Mesothelial cell of epicardium (in vitro differentiated cells): Measurements from ENCODE around the gene PPM1G. TPM values are rescaled to one million over a fixed set of nuclear protein-coding genes. Genes with fewer than 3 reads are reported as not detected.
A peak's percentile ranks its signal among the peaks of the same experiment; 100 is the strongest.

Experiments
- DNase-seq, 2 experiments: peaks; one replicate each; pipeline ENCODE4 v3.0.0; 2021; ENCODE audit warnings: low spot score in 2 of 2; ENCODE audit not compliant: unreplicated experiment in 2 of 2
- H3K27ac Mint-ChIP-seq: 2 replicates; pipeline ENCODE4 v1.8.0; 2021; ENCODE audit warnings: mixed read lengths
- H3K27me3 Mint-ChIP-seq: 2 replicates; pipeline ENCODE4 v1.8.0; 2021; ENCODE audit warnings: low read depth, mixed read lengths
- H3K36me3 Mint-ChIP-seq: 2 replicates; pipeline ENCODE4 v1.8.0; 2021; ENCODE audit warnings: mixed read lengths
- H3K4me1 Mint-ChIP-seq: 2 replicates; pipeline ENCODE4 v1.8.0; 2021; ENCODE audit warnings: mixed read lengths
- H3K4me3 Mint-ChIP-seq: 2 replicates; pipeline ENCODE4 v1.8.0; 2021; ENCODE audit warnings: mild to moderate bottlenecking, moderate library complexity, mixed read lengths
- H3K9me3 Mint-ChIP-seq: 2 replicates; pipeline ENCODE4 v1.8.0; 2021; ENCODE audit warnings: mixed read lengths
- CTCF ChIP-seq: fragments of 200-600 bp; sonication (generic); IDR thresholded peaks from one replicate; pipeline ENCODE4 v1.5.0; 2021; ENCODE audit warnings: antibody characterized with exemption; ENCODE audit not compliant: unreplicated experiment
- total RNA-seq: library from RNA; stranded (reverse); gene quantifications from 3 replicates; pipeline ENCODE4 v1.2.1, GENCODE V29; 2021

Gene PPM1G
- 60.0 to 63.7 TPM (median 62.4 TPM) in 3 replicates for total RNA-seq

- Mint-ChIP-seq H3K27me3 (no peaks in the 10 kb centered on the region), H3K36me3 (peaks cover 5% of the 10 kb centered on the region), H3K4me1 (peaks cover 19% of the 10 kb centered on the region), H3K9me3 (no peaks in the 10 kb centered on the region), H3K27ac (peak within 1 kb of the TSS; percentile 95), H3K4me3 (peak within 1 kb of the TSS; percentile 80)
- TF ChIP-seq CTCF, result no peak
- DNase-seq, result peak; percentile 95 to 98
These were observed at the start of gene PPM1G for GRCh38 chr2:27409321-27410073. Gene PPM1G, minus strand, starts transcription at chr2:27409591. Its CDS starts 169 bp downstream, at chr2:27409422.

GRCh38 chr2:27453968-27454367, 44.6 kb upstream of the PPM1G start:
- H3K9me3 Mint-ChIP-seq, result no peaks in the 10 kb centered on the region
- H3K36me3 Mint-ChIP-seq, result peaks cover 46% of the 10 kb centered on the region
- no peak overlapping the region for H3K27ac Mint-ChIP-seq
- H3K4me1 Mint-ChIP-seq, result no peaks in the 10 kb centered on the region
- no peak overlapping the region for H3K4me3 Mint-ChIP-seq
- no peaks in the 10 kb centered on the region for H3K27me3 Mint-ChIP-seq
- no peak for TF ChIP-seq CTCF
- no peak for DNase-seq

- peaks cover 49% of the 10 kb centered on the region for H3K36me3 Mint-ChIP-seq
These were observed 41.7 kb upstream of the PPM1G start for GRCh38 chr2:27451095-27451494.

GRCh38 chr2:27448381-27448780, 39.0 kb upstream of the PPM1G start:
- no peaks in the 10 kb centered on the region for H3K9me3 Mint-ChIP-seq
- no peak for TF ChIP-seq CTCF
- no peaks in the 10 kb centered on the region for H3K4me1 Mint-ChIP-seq
- no peaks in the 10 kb centered on the region for H3K27me3 Mint-ChIP-seq
- no peak overlapping the region for H3K4me3 Mint-ChIP-seq
- no peak overlapping the region for H3K27ac Mint-ChIP-seq
- H3K36me3 Mint-ChIP-seq, result peaks cover 40% of the 10 kb centered on the region
- no peak for DNase-seq

More at GRCh38 chr2:27451095-27451494, 41.7 kb upstream of the PPM1G start:
- no peak overlapping the region for H3K27ac Mint-ChIP-seq
- no peak for DNase-seq
- no peak for TF ChIP-seq CTCF
- H3K27me3 Mint-ChIP-seq, result no peaks in the 10 kb centered on the region
- no peaks in the 10 kb centered on the region for H3K4me1 Mint-ChIP-seq
- no peak overlapping the region for H3K4me3 Mint-ChIP-seq
- no peaks in the 10 kb centered on the region for H3K9me3 Mint-ChIP-seq

GRCh38 chr2:27446057-27446456, 36.7 kb upstream of the PPM1G start:
- Mint-ChIP-seq H3K36me3 (peaks cover 45% of the 10 kb centered on the region), H3K27ac (no peak overlapping the region), H3K4me3 (no peak overlapping the region), H3K4me1 (peaks cover 13% of the 10 kb centered on the region), H3K27me3 (no peaks in the 10 kb centered on the region), H3K9me3 (no peaks in the 10 kb centered on the region)
- TF ChIP-seq CTCF, result no peak
- no peak for DNase-seq

- H3K36me3 Mint-ChIP-seq, result peaks cover 49% of the 10 kb centered on the region
- H3K27ac Mint-ChIP-seq, result no peak overlapping the region
These were observed 36.2 kb upstream of the PPM1G start for GRCh38 chr2:27445615-27446014.

More at GRCh38 chr2:27445615-27446014, 36.2 kb upstream of the PPM1G start:
- no peaks in the 10 kb centered on the region for H3K27me3 Mint-ChIP-seq
- H3K4me1 Mint-ChIP-seq, result peaks cover 13% of the 10 kb centered on the region
- TF ChIP-seq CTCF, result no peak
- DNase-seq, result no peak
- H3K4me3 Mint-ChIP-seq, result no peak overlapping the region
- H3K9me3 Mint-ChIP-seq, result no peaks in the 10 kb centered on the region
